Uterus (tissue), 2 donors: ENCODE measurements around the gene C11orf97.

Source experiments
- POLR2A ChIP-seq, 2 donors: fragments of 450-650 bp; IDR thresholded peaks; one replicate each; pipeline ENCODE4 v1.6.1; 2016; ENCODE audit warnings: antibody characterized with exemption in 2 of 2, mild to moderate bottlenecking in 1 of 2, moderate library complexity in 1 of 2
- TF ChIP-seq, protein P1 (sequence below), 4 experiments: fragments of 200-600 bp in 2 of 4; fragments of 450-650 bp in 2 of 4; sonication (generic) in 2 of 4; IDR thresholded peaks; one replicate each; pipeline ENCODE4 v1.5.1; 2016 to 2019; ENCODE audit warnings: antibody characterized with exemption in 4 of 4, mild to moderate bottlenecking in 2 of 4, moderate library complexity in 1 of 4

DNA sequence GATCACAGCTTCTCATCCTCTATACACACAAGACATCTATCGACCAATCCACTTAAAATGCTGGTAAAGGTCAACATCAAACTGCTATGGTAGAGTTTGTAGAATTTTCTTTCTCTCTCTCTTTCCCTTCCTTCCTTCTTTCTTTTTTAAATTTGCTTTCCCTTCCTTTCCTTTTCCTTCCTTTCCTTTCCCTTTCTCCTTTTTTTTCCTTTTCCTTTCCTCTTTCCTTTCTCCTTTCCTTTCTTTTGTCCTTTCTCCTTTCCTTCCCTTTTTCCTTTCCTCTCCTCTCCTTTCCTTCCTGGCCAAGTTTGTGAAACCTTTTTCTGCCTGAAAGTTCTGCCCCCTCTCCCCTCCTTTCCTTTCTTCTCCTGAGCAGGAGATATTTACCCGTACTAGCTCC, 3.1 kb downstream of the C11orf97 start:
- TF ChIP-seq, protein P1, sequence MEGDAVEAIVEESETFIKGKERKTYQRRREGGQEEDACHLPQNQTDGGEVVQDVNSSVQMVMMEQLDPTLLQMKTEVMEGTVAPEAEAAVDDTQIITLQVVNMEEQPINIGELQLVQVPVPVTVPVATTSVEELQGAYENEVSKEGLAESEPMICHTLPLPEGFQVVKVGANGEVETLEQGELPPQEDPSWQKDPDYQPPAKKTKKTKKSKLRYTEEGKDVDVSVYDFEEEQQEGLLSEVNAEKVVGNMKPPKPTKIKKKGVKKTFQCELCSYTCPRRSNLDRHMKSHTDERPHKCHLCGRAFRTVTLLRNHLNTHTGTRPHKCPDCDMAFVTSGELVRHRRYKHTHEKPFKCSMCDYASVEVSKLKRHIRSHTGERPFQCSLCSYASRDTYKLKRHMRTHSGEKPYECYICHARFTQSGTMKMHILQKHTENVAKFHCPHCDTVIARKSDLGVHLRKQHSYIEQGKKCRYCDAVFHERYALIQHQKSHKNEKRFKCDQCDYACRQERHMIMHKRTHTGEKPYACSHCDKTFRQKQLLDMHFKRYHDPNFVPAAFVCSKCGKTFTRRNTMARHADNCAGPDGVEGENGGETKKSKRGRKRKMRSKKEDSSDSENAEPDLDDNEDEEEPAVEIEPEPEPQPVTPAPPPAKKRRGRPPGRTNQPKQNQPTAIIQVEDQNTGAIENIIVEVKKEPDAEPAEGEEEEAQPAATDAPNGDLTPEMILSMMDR (IDR thresholded peaks at IDR 0.05), result no peak
- TF ChIP-seq POLR2A (IDR thresholded peaks at IDR 0.05), result no peak
